HG03060 (cell line): Measurements from ENCODE around the gene SIRT2.
A peak's percentile ranks its signal among the peaks of the same experiment; 100 is the strongest.
"Not testable (repeated sequence)": the region's sequence is repeated elsewhere in the genome, so short reads cannot be mapped to it uniquely, and the experiment has no call there.

Source experiments
- ATAC-seq: cut with Tn5 transposase; IDR thresholded peaks from one replicate; pipeline ENCODE4 v1.9.1; 2021; ENCODE audit warnings: low read depth, moderate number of reproducible peaks; ENCODE audit not compliant: unreplicated experiment

The SIRT2 gene

DNA sequence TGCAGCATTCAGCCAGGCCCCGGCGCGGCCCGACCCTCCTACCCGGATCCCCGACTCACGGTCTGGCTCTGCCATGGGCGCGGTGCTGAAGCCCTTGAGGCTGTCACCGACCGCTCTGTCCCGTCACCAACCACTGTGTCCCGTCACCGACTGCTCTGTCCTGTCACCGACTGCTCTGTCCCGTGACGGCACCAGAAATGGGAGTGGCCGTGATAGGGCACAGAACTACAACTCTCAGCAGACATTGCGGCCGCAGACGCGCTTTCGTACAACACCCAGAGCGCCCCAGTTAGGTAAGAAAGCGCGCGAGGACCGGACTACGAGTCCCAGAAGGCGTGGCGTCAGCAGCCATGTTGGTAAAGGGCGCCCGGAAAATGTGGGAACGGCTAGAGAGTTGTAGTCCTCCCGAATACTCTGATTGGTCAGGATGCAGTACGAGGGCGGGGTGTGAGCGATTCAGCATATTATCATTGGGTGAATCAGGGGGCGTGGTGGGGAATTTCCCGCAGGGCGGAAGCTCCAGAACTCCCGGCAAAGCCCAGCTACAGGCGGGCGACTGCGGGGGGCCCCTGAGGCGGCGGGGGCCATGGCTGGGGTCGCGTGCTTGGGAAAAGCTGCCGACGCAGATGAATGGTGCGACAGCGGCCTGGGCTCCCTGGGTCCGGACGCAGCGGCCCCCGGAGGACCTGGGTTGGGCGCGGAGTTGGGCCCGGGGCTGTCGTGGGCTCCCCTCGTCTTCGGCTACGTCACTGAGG lies at the start of gene SIRT2, which contains the start of gene NFKBIB:
Gene SIRT2, minus strand, starts transcription at position 172 of the 755 bp plus-strand sequence. Its CDS starts 97 bp downstream, at position 75.
Gene NFKBIB, plus strand, starts transcription at position 523 of the 755 bp plus-strand sequence. Its CDS starts 64 bp downstream, at position 587.
- peak; percentile 85 for ATAC-seq

DNA sequence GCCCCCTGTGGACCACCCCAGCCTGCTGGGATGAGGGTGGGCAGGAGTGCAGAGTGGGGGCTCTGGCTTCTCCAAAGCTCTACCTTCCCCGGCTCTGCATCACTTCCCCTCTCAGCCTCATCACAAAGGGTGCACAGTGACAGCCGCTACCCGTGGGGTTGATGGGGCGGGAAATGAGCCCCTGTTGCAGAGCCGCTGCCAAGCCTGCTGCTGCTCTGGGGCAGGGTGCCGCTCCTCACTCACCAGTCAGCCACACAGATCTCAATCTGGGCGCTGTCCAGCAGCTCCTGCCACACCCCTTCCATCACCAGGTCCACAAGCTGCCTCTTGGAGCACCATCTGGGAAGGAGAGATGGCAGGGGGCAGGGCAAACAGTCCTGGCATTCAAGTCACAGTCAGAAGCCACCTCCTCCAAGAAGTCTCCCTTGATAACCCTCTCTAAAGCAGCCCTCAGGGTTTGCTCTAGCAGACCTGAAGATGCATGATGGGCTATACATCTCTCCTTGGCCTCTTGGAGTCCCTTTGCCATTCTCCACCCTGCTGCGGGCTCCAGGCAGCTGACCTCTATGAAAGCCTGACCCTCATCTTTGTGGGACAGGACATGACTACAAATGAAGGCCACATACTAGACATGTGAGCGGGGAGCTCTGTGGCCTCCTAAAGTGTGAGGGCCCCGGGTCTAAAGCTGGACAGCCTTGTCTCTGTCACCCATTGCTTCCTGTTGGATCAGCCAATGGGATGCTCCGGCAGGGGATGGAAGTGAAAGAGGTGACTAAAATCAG lies 47.0 kb upstream of the SIRT2 start:
- no peak for ATAC-seq

DNA sequence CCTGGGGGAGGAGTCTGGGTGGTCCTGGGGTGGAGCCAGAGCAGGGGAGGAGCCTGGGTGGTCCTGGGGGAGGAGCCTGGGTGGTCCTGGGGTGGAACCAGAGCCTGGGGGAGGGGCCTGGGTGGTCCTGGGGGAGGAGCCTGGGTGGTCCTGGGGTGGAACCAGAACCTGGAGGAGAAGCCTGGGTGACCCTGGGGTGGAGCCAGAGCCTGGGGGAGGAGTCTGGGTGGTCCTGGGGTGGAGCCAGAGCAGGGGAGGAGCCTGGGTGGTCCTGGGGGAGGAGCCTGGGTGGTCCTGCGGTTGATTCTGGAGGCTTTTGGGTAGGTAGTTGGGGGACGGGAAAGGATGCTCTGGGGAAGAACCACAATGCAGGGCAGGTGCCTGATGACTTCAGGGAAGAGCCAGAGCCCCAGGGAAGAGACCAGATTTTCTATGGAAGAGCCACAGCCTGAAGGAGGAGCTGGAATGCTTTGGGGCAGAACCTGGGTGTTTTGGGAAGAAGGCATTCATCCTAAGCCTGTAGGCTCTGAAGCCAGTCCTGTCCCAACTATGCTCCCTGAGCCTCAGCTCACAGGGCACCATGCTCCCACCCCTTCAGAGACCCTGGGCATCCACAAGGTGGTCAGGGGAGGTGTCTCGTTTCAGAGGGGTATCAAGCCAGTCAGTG lies 46.3 kb upstream of the SIRT2 start:
- no peak for ATAC-seq

DNA sequence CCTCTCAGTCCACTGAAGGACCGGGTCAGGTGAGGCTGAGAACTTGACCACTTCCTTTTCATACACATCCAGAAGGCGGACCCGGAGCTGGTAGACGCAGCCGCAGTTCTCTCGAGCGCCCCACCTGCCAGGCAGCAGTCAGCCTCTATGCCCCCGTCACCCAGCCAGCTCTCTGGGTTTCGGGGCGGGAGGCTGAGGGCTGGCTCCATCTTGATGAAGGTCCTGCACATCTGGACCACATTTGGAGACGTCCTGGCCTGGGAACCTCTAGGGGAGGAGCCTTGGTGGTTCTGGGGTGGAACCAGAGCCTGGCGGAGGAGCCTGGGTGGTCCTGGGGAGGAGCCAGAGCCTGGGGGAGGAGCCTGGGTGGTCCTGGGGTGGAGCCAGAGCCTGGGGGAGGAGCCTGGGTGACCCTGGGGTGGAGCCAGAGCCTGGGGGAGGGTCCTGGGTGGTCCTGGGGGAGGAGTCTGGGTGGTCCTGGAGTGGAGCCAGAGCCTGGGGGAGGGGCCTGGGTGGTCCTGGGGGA lies 45.6 kb upstream of the SIRT2 start:
- ATAC-seq: no peak

DNA sequence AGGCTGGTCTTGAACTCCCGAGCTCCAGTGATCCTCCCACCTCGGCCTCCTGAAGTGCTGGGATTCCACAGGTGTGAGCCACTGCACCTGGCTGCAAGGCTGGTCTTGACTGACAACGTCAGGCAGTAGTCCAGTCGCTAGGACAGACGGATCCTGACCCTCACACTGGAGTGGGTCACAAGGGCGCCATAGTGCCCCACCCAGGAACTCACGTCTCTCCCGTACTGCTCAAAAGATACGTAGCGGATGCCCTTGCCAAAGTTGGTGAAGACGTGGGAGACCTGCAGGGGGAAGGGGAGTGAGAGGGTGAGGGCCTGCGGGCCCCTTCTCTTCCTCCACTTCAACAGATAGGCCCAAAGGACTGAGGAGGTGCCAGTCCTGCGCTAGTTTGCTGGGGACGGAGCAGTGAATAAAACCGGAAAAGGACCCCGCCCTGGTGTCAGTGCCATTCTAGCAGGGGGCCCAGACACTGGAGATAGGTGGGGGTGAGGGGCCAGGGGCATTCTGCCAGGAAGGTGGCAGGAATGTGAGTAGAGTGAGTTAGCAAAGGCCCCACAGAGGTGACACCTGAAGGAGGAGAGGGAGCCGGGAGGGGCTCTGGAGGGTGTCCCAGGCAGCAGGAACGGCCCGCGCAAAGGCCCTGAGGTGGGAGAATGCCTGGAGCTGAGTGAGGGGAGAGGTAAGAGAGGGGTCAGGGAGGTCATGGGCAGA lies 43.2 kb upstream of the SIRT2 start:
- no peak for ATAC-seq

DNA sequence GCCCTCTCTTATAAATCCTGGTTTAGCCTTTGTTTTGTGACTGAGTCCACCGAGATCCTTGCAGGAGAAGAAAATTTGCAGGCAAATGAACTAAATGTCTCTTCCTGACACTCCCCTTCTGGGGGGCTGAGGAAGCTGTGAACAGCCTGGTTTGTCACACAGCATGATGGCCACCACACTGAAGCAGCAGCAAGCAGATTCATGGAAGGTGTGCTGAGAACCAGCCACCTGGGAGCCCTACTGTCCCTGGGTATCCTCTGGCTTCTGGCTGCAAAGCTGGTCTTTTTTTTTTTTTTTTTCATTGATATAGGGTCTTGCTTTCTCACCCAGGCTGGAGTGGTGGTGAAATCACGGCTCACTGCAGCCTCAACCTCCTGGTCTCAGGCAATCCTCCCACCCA lies 42.6 kb upstream of the SIRT2 start:
- no peak for ATAC-seq

DNA sequence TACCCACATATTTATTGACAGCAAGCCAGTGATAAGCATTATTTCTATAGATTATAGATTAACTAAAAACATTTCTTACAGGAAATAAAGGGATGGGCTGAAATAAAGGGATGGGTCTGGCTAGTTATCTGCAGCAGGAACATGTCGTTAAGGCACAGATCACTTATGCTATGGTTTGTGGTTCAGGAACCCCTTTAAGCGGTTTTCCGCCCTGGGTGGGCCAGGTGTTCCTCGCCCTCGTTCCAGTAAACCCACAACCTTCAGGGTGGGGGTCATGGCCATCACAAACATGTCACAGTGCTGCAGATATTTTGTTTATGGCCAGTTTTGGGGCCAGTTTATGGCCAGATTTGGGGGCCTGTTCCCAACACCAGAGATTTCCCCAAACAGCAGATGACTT lies 42.0 kb upstream of the SIRT2 start:
- ATAC-seq: not testable (repeated sequence)

DNA sequence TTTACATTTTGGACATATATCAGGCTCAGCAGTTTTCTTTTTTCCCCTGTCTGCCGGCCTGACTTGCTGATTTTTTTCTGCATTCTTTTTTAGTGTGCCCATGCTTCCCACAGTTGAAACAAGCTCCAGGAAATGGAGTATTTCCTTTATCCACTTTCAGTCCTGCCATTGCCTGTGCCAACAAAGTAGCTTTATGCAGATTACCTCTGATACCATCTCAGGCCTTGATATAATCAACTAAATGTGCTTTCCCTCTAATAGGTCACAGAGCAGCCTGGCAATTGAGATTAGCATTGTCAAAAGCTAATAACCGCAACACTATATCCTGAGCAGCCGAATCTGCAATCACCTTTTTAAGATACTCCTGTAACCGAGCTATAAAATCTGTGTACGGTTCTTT lies 40.5 kb upstream of the SIRT2 start:
- no peak for ATAC-seq

DNA sequence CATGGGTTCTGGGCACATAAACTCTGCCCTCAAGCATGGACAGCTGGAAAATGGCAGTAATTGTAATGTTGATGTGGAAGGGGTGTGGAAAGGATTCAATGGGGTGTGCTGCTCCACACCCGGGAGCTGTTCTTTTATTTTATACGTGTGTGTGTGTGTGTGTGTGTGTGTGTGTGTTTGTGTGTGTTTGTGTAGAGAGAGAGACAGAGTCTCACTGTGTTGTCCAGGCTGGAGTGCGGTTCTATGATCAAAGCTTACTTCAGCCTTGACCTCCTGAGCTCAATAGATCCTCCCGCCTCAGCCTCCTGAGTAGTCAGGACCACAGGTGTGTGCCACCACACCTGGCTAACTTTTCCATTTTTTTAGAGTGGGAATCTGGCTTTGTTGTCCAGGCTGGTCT lies 34.1 kb upstream of the SIRT2 start:
- ATAC-seq: no peak

DNA sequence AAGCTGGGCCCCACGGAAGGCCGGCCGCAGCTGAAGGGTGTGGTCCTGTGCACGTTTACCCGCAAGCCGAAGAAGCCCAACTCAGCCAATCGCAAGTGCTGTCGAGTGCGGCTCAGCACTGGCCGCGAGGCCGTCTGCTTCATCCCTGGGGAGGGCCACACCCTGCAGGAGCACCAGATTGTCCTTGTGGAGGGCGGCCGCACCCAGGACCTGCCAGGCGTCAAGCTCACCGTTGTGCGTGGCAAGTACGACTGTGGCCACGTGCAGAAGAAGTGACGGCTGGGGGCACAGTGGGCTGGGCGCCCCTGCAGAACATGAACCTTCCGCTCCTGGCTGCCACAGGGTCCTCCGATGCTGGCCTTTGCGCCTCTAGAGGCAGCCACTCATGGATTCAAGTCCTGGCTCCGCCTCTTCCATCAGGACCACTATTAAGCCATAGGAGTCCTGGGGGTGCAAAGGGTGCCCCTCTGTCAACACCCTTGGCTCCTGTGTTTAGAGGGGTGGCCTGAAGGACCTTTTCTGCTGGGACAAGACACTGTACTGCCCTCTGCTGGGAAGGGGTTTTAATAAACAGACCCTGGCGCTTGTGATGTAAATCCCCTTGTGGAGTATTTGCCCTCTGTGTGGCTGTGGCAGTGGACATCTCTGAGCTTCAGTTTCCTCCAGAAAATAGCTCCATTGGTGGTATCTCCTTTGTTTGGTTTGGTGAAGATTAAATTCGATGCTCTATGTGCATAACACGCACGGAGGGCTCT lies 33.2 kb upstream of the SIRT2 start:
- ATAC-seq: no peak

DNA sequence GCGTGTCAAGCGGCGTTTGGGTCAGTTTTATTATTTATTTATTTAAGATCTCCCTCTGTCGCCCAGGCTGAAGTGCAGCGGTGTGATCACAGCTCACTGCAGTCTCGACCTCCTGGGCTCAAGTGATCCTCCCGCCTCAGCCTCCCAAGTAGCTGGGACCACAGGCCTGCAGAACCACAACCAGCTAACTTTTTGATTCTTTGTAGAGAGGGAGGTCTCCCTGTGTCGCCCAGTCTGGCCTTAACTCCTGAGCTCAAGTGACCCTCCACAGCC lies 32.0 kb upstream of the SIRT2 start:
- ATAC-seq: no peak

DNA sequence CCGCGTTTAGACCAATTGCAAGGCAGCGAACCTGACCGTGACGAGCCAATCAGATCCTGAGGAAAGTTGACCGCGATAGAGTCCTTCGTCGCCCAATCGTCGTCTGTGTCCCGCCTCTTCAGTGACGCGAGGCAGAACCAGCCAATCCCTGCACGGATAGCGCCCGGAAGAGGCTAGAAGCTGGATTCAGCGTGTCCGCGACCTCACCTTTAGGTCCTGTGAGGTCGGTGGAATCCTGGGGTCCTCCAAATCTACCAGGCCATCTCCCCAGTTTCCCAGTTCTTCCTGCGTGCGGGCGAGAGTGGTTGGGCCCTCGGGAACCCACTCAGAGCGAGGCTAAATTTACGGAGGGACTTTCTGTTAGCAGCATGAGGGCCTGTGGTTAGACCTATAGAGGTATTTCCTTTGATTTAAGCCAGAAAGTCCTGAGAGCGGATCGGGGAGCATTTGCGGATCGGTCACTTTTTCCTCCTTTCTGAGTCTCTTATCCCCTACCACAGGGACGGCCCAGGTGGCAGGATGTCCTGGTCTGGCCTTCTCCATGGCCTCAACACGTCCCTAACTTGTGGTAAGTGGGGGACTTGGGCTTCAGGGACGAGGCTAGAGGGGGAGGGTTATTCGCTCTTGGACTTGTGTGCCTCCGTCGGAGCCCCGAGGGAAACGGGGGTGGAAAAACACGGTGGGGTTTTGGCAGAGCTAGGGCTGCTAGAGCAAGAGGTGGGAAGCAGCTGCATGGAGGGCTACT lies 31.5 kb upstream of the SIRT2 start, which contains the start of gene MRPS12:
Gene MRPS12, plus strand, starts transcription at position 169 of the 745 bp plus-strand sequence. Its CDS starts 351 bp downstream, at position 520.
- peak; percentile 78 for ATAC-seq

DNA sequence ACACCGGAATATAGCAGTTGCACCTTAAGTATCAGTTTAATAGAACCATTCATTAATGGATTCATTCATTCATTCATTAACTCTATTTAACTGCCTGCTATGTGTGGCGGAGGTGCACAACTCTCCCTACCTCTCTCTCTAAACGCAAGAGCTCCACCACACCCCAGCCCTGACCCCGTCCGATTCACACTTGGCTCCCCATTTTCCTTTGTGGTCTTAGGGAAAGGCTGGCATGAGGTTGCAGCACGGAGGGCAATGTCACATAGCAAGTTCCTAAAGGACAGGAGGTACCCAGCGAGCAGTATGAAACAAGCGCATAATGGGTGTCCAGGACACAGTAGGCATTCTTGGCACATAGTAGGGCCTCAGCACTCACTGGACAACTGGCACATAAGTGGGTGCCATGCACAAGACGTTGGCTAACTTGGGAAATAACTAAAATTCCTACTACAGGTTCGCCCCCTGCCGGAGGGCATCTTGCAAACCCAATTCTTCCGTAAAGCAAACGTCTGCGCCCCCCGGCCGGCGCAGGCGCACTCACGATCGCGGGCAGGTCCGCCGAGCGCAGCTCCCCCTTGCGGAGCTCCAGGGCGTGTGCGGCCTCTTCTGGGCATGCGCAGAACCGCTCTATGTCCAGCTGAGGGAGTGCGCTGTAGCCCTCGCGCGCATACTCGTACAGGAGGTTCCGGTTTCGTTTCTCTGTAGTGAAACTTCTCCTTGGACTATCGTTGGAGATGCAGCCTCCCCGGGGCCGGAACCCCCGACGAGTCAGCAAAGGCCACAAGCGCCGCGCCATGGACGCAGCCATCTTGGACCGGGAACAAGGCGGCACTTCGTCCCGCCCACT lies 30.7 kb upstream of the SIRT2 start, which contains the start of gene SARS2:
Gene SARS2, minus strand, starts transcription at position 835 of the 847 bp plus-strand sequence. Its CDS starts 27 bp downstream, at position 808.
- peak; percentile 66 for ATAC-seq

DNA sequence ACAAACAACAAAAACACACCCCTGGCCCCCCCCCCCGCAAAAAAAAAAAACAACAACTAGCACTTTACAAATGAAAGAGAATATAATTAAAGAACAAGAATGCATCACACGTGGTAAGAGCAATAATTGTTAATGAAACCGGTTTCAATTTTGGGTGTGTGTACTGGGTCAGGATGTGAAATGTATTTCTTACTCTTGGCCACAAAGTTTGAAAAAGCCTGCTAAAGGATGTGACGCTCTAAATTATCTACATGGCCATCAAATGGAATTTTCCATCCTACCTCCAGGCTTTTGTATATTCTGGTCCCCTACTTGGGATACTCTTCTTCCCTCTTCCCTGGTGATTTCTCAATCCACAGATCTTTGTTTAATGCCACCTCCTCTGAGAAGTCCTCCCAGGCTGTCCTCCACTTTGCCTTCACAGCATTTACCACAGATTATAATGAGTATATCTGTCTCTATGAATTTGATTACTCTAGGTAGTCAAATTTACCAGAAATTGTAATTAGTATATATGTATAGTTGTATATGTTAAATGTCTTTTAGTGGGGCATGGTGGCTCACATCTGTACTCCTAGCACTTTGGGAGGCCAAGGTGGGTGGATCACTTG lies 29.1 kb upstream of the SIRT2 start:
- ATAC-seq: no peak

DNA sequence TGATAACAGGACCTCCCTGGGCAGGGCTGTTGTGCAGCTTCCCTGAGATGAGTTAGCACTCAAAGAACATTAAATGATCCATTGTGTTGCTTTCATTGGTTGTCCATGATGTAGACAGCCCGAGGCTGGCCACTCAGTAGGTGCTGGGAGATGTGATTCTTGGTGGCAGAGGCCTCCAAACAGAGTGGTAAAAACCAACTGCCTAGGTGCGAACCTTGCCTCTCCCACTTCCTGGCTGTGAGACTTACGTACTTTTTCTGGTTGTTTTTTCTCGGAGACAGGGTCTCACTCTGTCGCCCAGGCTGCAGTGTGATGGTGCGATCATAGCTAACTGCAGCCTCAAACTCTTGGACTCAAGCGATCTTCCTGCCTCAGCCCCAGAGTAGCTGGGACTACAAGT lies 25.0 kb upstream of the SIRT2 start:
- ATAC-seq: no peak

DNA sequence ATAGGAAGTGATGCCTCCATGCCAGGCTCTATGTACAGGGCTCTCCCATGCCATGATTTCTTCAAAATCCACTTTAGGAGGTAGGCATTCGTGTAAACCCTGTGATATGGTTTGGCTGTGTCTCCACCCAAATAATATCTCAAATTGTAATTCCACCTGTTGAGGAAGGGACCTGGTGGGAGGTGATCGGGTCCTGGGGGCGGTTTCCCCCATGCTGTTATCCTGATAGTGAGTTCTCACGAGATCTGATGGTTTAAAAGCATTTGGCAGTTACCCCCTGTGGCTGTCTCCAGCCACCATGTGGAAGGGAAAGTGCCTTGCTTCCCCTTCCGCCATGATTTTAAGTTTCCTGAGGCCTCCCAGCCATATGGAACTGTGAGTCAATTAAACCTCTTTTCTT lies 23.1 kb upstream of the SIRT2 start:
- no peak for ATAC-seq

DNA sequence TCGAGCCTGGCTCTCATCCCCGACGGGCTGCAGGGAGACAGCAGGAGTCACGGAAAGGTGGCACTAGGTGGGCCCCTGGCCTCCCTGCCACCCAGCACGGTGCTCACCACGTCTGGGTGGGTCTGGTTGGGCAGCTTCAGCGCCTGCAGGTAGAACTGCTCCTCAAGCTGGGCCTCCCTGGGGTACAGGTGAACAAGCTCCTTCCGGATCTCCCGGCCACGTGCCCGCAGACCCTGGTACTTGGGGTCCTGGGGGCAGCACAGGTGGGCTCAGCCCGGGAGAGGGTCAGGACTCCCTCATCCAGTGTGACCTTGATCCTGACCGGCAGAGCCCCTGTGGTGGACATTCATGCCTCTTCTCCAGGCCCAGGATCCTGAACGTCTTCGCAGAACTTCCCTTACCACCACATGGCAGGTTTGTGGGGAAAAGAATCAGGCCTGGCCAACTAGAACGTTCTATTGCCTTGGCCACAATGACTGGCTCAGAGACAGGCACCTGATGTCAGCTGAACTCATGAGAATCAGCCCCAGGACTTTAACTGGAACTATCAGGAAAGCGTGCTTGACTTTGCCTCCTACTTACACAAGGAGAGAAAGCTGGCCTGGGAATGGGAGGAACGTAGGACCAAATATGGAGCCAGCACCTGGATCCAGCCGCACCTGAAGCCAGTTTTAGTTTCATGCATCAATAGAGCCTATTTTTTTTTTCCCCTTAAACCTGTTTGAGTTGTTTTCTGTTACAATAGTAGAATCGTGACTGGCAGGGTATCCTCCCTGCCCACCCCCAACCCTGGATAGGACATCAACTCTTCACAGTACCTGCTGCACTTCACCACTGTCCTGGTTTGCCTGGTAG lies 22.2 kb upstream of the SIRT2 start:
- ATAC-seq: no peak
